ENCODE measurements around the gene SPECC1L. TPM values are rescaled to one million over a fixed set of nuclear protein-coding genes. Genes with fewer than 3 reads are reported as not detected.
A peak's percentile ranks its signal among the peaks of the same experiment; 100 is the strongest.

SPECC1L gene
- total and polyA plus RNA-seq, 3 experiments from 2014 or later: 14.9 to 52.1 (median 51.9) TPM

GRCh38 chr22:24386937-24387471 is 116.4 kb downstream of the SPECC1L start:
- Mint-ChIP-seq H3K4me1 (peaks cover 0 to 4% (median 4%) of the 10 kb centered on the region in 3 donors), H3K4me3 (no peak overlapping the region), H3K9me3 (no peaks in the 10 kb centered on the region), H3K27ac (no peak overlapping the region), H3K36me3 (peaks cover 0 to 27% (median 3%) of the 10 kb centered on the region in 3 donors), H3K27me3 (no peaks in the 10 kb centered on the region)
- POLR2A ChIA-PET: no interaction called here
- no peak for DNase-seq
- Histone ChIP-seq H3K36me3 (ENCODE audit: insufficient read depth, low read length) (no peaks in the 10 kb centered on the region), H3K4me3 (ENCODE audit: low read length) (no peak overlapping the region), H3K27ac (ENCODE audit: low read depth, low read length) (no peak overlapping the region), H3K27me3 (ENCODE audit: insufficient read depth, low read length, poor library complexity, severe bottlenecking) (no peaks in the 10 kb centered on the region), H3K9me3 (ENCODE audit: low read length) (no peaks in the 10 kb centered on the region), H3K4me1 (ENCODE audit: insufficient read depth, low read length) (no peaks in the 10 kb centered on the region)
- CTCF ChIA-PET: interaction anchor here (1.2 kb wide), 1 partner anchor 119 kb away, joined by 3 read pairs; no protein-coding TSS in a partner anchor

GRCh38 chr22:24389680-24390079 is 119.0 kb downstream of the SPECC1L start:
- Histone ChIP-seq H3K36me3 (ENCODE audit: insufficient read depth, low read length) (no peaks in the 10 kb centered on the region), H3K4me1 (ENCODE audit: insufficient read depth, low read length) (no peaks in the 10 kb centered on the region), H3K27me3 (ENCODE audit: insufficient read depth, low read length, poor library complexity, severe bottlenecking) (no peaks in the 10 kb centered on the region), H3K27ac (ENCODE audit: low read depth, low read length) (no peak overlapping the region), H3K9me3 (ENCODE audit: low read length) (no peaks in the 10 kb centered on the region), H3K4me3 (ENCODE audit: low read length) (no peak overlapping the region)
- H3K4me3 Mint-ChIP-seq: no peak overlapping the region
- no peak for DNase-seq
- peaks cover 0 to 34% (median 1%) of the 10 kb centered on the region in 3 donors for H3K36me3 Mint-ChIP-seq
- ChIA-PET CTCF (no interaction called here), POLR2A (no interaction called here)
- no peak overlapping the region for H3K27ac Mint-ChIP-seq
- H3K27me3 Mint-ChIP-seq: no peaks in the 10 kb centered on the region
- no peaks in the 10 kb centered on the region for H3K9me3 Mint-ChIP-seq
- H3K4me1 Mint-ChIP-seq: peaks cover 0 to 4% (median 4%) of the 10 kb centered on the region in 3 donors

GRCh38 chr22:24390156-24390555 is 119.5 kb downstream of the SPECC1L start:
- Histone ChIP-seq H3K36me3 (ENCODE audit: insufficient read depth, low read length) (no peaks in the 10 kb centered on the region), H3K4me1 (ENCODE audit: insufficient read depth, low read length) (no peaks in the 10 kb centered on the region), H3K4me3 (ENCODE audit: low read length) (no peak overlapping the region), H3K9me3 (ENCODE audit: low read length) (no peaks in the 10 kb centered on the region), H3K27me3 (ENCODE audit: insufficient read depth, low read length, poor library complexity, severe bottlenecking) (no peaks in the 10 kb centered on the region), H3K27ac (ENCODE audit: low read depth, low read length) (no peak overlapping the region)
- DNase-seq: no peak
- no peak overlapping the region for H3K27ac Mint-ChIP-seq
- peaks cover 0 to 4% (median 4%) of the 10 kb centered on the region in 3 donors for H3K4me1 Mint-ChIP-seq
- H3K36me3 Mint-ChIP-seq: peaks cover 0 to 37% (median 2%) of the 10 kb centered on the region in 3 donors
- no peak overlapping the region for H3K4me3 Mint-ChIP-seq
- no peaks in the 10 kb centered on the region for H3K9me3 Mint-ChIP-seq
- ChIA-PET CTCF (no interaction called here), POLR2A (no interaction called here)
- H3K27me3 Mint-ChIP-seq: no peaks in the 10 kb centered on the region

GRCh38 chr22:24390576-24390975 is 119.9 kb downstream of the SPECC1L start:
- Histone ChIP-seq H3K4me1 (ENCODE audit: insufficient read depth, low read length) (no peaks in the 10 kb centered on the region), H3K27me3 (ENCODE audit: insufficient read depth, low read length, poor library complexity, severe bottlenecking) (no peaks in the 10 kb centered on the region), H3K36me3 (ENCODE audit: insufficient read depth, low read length) (no peaks in the 10 kb centered on the region), H3K4me3 (ENCODE audit: low read length) (no peak overlapping the region), H3K27ac (ENCODE audit: low read depth, low read length) (no peak overlapping the region), H3K9me3 (ENCODE audit: low read length) (no peaks in the 10 kb centered on the region)
- Mint-ChIP-seq H3K9me3 (no peaks in the 10 kb centered on the region), H3K4me3 (no peak overlapping the region), H3K4me1 (peaks cover 0 to 5% (median 4%) of the 10 kb centered on the region in 3 donors), H3K27me3 (peaks cover 0 to 2% of the 10 kb centered on the region in 2 donors), H3K36me3 (peaks cover 0 to 40% (median 4%) of the 10 kb centered on the region in 3 donors), H3K27ac (no peak overlapping the region)
- ChIA-PET CTCF (interaction anchor here (0.9 kb wide), 1 partner anchor 104 kb away, joined by 3 read pairs; no protein-coding TSS in a partner anchor), POLR2A (no interaction called here)
- DNase-seq: no peak

- DNase-seq: no peak
- no peak overlapping the region for H3K4me3 Mint-ChIP-seq
- H3K9me3 ChIP-seq (ENCODE audit: low read length): no peaks in the 10 kb centered on the region
- peaks cover 4% of the 10 kb centered on the region for H3K36me3 ChIP-seq (ENCODE audit: insufficient read depth, low read length)
- POLR2A ChIA-PET: no interaction called here
- H3K4me3 ChIP-seq (ENCODE audit: low read length): no peak overlapping the region
- no peaks in the 10 kb centered on the region for H3K9me3 Mint-ChIP-seq
- no peaks in the 10 kb centered on the region for H3K27me3 ChIP-seq (ENCODE audit: insufficient read depth, low read length, poor library complexity, severe bottlenecking)
- no peak overlapping the region for H3K27ac ChIP-seq (ENCODE audit: low read depth, low read length)
- peak overlapping the region in 1 of 8 donors; percentile 10 for H3K27ac Mint-ChIP-seq
- peaks cover 4 to 51% (median 6%) of the 10 kb centered on the region in 3 donors for H3K36me3 Mint-ChIP-seq
- no peaks in the 10 kb centered on the region for H3K4me1 ChIP-seq (ENCODE audit: insufficient read depth, low read length)
- CTCF ChIA-PET: no interaction called here
- peaks cover 0 to 2% of the 10 kb centered on the region in 2 donors for H3K27me3 Mint-ChIP-seq
- peaks cover 0 to 5% (median 4%) of the 10 kb centered on the region in 3 donors for H3K4me1 Mint-ChIP-seq
These were observed 121.2 kb downstream of the SPECC1L start for GRCh38 chr22:24391836-24392217.

- Mint-ChIP-seq H3K27me3 (peaks cover 0 to 2% of the 10 kb centered on the region in 2 donors), H3K27ac (peak overlapping the region in 2 of 8 donors; percentile 10 to 70), H3K4me3 (no peak overlapping the region), H3K4me1 (peaks cover 0 to 5% (median 4%) of the 10 kb centered on the region in 3 donors), H3K36me3 (peaks cover 4 to 51% (median 6%) of the 10 kb centered on the region in 3 donors), H3K9me3 (no peaks in the 10 kb centered on the region)
- ChIA-PET POLR2A (no interaction called here), CTCF (no interaction called here)
- Histone ChIP-seq H3K27ac (ENCODE audit: low read depth, low read length) (no peak overlapping the region), H3K4me1 (ENCODE audit: insufficient read depth, low read length) (no peaks in the 10 kb centered on the region), H3K9me3 (ENCODE audit: low read length) (no peaks in the 10 kb centered on the region), H3K4me3 (ENCODE audit: low read length) (no peak overlapping the region), H3K27me3 (ENCODE audit: insufficient read depth, low read length, poor library complexity, severe bottlenecking) (no peaks in the 10 kb centered on the region), H3K36me3 (ENCODE audit: insufficient read depth, low read length) (peaks cover 4% of the 10 kb centered on the region)
- DNase-seq: no peak
These were observed 121.7 kb downstream of the SPECC1L start for GRCh38 chr22:24392218-24392931.

- Mint-ChIP-seq H3K36me3 (peaks cover 4 to 57% (median 6%) of the 10 kb centered on the region in 3 donors), H3K4me3 (no peak overlapping the region), H3K27me3 (peaks cover 0 to 2% of the 10 kb centered on the region in 2 donors), H3K9me3 (no peaks in the 10 kb centered on the region), H3K4me1 (peaks cover 0 to 5% (median 4%) of the 10 kb centered on the region in 3 donors), H3K27ac (peak overlapping the region in 1 of 8 donors; percentile 70)
- Histone ChIP-seq H3K9me3 (ENCODE audit: low read length) (no peaks in the 10 kb centered on the region), H3K27me3 (ENCODE audit: insufficient read depth, low read length, poor library complexity, severe bottlenecking) (no peaks in the 10 kb centered on the region), H3K4me1 (ENCODE audit: insufficient read depth, low read length) (no peaks in the 10 kb centered on the region), H3K36me3 (ENCODE audit: insufficient read depth, low read length) (peaks cover 4% of the 10 kb centered on the region), H3K4me3 (ENCODE audit: low read length) (no peak overlapping the region), H3K27ac (ENCODE audit: low read depth, low read length) (no peak overlapping the region)
- ChIA-PET CTCF (no interaction called here), POLR2A (no interaction called here)
- DNase-seq: no peak
These were observed 122.5 kb downstream of the SPECC1L start for GRCh38 chr22:24393012-24393559.

- Histone ChIP-seq H3K27me3 (ENCODE audit: insufficient read depth, low read length, poor library complexity, severe bottlenecking) (no peaks in the 10 kb centered on the region), H3K4me1 (ENCODE audit: insufficient read depth, low read length) (no peaks in the 10 kb centered on the region), H3K27ac (ENCODE audit: low read depth, low read length) (no peak overlapping the region), H3K9me3 (ENCODE audit: low read length) (no peaks in the 10 kb centered on the region), H3K4me3 (ENCODE audit: low read length) (no peak overlapping the region), H3K36me3 (ENCODE audit: insufficient read depth, low read length) (peaks cover 4% of the 10 kb centered on the region)
- no peak overlapping the region for H3K27ac Mint-ChIP-seq
- DNase-seq: no peak
- ChIA-PET CTCF (no interaction called here), POLR2A (no interaction called here)
- peaks cover 0 to 2% of the 10 kb centered on the region in 2 donors for H3K27me3 Mint-ChIP-seq
- H3K9me3 Mint-ChIP-seq: no peaks in the 10 kb centered on the region
- H3K4me1 Mint-ChIP-seq: peaks cover 4 to 7% (median 4%) of the 10 kb centered on the region in 3 donors
- no peak overlapping the region for H3K4me3 Mint-ChIP-seq
- peaks cover 4 to 60% (median 6%) of the 10 kb centered on the region in 3 donors for H3K36me3 Mint-ChIP-seq
These were observed 123.2 kb downstream of the SPECC1L start for GRCh38 chr22:24393848-24394247.

Data from CD8-positive, alpha-beta memory T cell (primary cell).